HepG2 (cell line): ENCODE data around the gene MUCL3. TPM values are rescaled to one million over a fixed set of nuclear protein-coding genes. Genes with fewer than 3 reads are reported as not detected.

ENCODE experiments used
- AGO1 ChIP-seq: fragments of 200-400 bp; formaldehyde crosslinking; IDR thresholded peaks from 2 replicates; pipeline ENCODE4 v1.6.1; 2017; ENCODE audit warnings: mild to moderate bottlenecking, low read depth, low read length, moderate library complexity; ENCODE audit not compliant: poor library complexity, severe bottlenecking
- ATAD3A ChIP-seq: sonication (generic); formaldehyde crosslinking; IDR thresholded peaks from 2 replicates; pipeline ENCODE4 v1.4.0; 2020; ENCODE audit warnings: missing genetic modification reagents
- HMGA1 ChIP-seq: sonication (generic); formaldehyde crosslinking; conservative IDR thresholded peaks from 2 replicates; pipeline ENCODE4 v1.4.0; 2020; ENCODE audit warnings: missing genetic modification reagents
- IKZF4 ChIP-seq: sonication (generic); formaldehyde crosslinking; IDR thresholded peaks from 2 replicates; pipeline ENCODE4 v1.5.1; 2020; ENCODE audit warnings: borderline replicate concordance, mild to moderate bottlenecking, low read depth, missing genetic modification reagents; ENCODE audit errors: not compliant biosample characterization
- NFRKB ChIP-seq: fragments of 450-650 bp; IDR thresholded peaks from 2 replicates; pipeline ENCODE4 v1.6.1; 2017
- PAWR ChIP-seq: sonication (generic); formaldehyde crosslinking; IDR thresholded peaks from 2 replicates; pipeline ENCODE4 v1.4.0; 2020; ENCODE audit warnings: missing genetic modification reagents, mild to moderate bottlenecking, borderline replicate concordance
- RFXANK ChIP-seq: IDR thresholded peaks from 2 replicates; pipeline ENCODE4 v1.6.1; 2016
- SIN3B ChIP-seq: fragments of 150-350 bp; IDR thresholded peaks from 2 replicates; pipeline ENCODE4 v1.6.1; 2014; ENCODE audit warnings: low read length
- SYNCRIP ChIP-seq: fragments of 200-400 bp; formaldehyde crosslinking; IDR thresholded peaks from 2 replicates; pipeline ENCODE4 v1.6.1; 2018; ENCODE audit warnings: mild to moderate bottlenecking, low read depth, low read length; ENCODE audit not compliant: insufficient read depth
- TCF7 ChIP-seq: sonication (generic); IDR thresholded peaks from 2 replicates; pipeline ENCODE4 v1.6.1; 2016; ENCODE audit warnings: antibody characterized with exemption, low read depth
- ZBTB3 ChIP-seq: sonication (generic); formaldehyde crosslinking; IDR thresholded peaks from 2 replicates; pipeline ENCODE4 v1.4.0; 2020; ENCODE audit warnings: low read depth, mild to moderate bottlenecking, moderate library complexity, missing genetic modification reagents, borderline replicate concordance
- ZFP1 ChIP-seq: IDR thresholded peaks from 2 replicates; pipeline ENCODE4 v1.6.1; 2016
- ZNF292 ChIP-seq: sonication (generic); formaldehyde crosslinking; IDR thresholded peaks from 2 replicates; pipeline ENCODE4 v1.8.1; 2022; ENCODE audit warnings: mild to moderate bottlenecking, low read depth, missing genetic modification reagents, borderline replicate concordance
- ZNF451 ChIP-seq: sonication (generic); formaldehyde crosslinking; IDR thresholded peaks from 2 replicates; pipeline ENCODE4 v1.5.0; 2020; ENCODE audit warnings: mild to moderate bottlenecking, missing genetic modification reagents
- ZNF558 ChIP-seq: sonication (generic); formaldehyde crosslinking; IDR thresholded peaks from 2 replicates; pipeline ENCODE4 v1.9.0; 2022; ENCODE audit warnings: mild to moderate bottlenecking, missing genetic modification reagents, borderline replicate concordance
- ZNF670 ChIP-seq: sonication (generic); formaldehyde crosslinking; IDR thresholded peaks from 2 replicates; pipeline ENCODE4 v1.8.0; 2022; ENCODE audit warnings: mild to moderate bottlenecking, missing genetic modification reagents, borderline replicate concordance
- polyA plus RNA-seq, 8 experiments: library from polyadenylated mRNA; depleted of rRNA in 3 of 8; stranded (reverse) in 7 of 8; unstranded in 1 of 8; fragments of >200 nt; fragmentation: Illumina TruSeq in 4 of 8; extraction: Trizol in 4 of 8; gene quantifications; 2 replicates each; pipeline versions ENCODE4 v1.2.1 to v1.2.3, GENCODE V29; 2011 to 2016; ENCODE audit warnings: low read depth in 4 of 8, missing spikeins in 1 of 8, mixed read lengths in 1 of 8; ENCODE audit not compliant: insufficient read depth in 1 of 8
- total RNA-seq, 5 experiments: library from RNA; depleted of rRNA; stranded (reverse); fragments of >200 nt; fragmentation: Illumina TruSeq; extraction: Trizol; gene quantifications; 2 replicates each; pipeline ENCODE4 v1.2.3, GENCODE V29; 2016; ENCODE audit warnings: low read depth in 1 of 5
- TF ChIP-seq, protein P1 (sequence below): sonication (generic); formaldehyde crosslinking; IDR thresholded peaks from 2 replicates; pipeline ENCODE4 v1.4.0; 2020; ENCODE audit warnings: mild to moderate bottlenecking, missing genetic modification reagents
- TF ChIP-seq, protein P2 (sequence below): IDR thresholded peaks from 2 replicates; pipeline ENCODE4 v1.6.1; 2016; ENCODE audit warnings: missing compliant biosample characterization, missing genetic modification reagents, borderline replicate concordance
- TF ChIP-seq, protein P3 (sequence below): sonication (generic); formaldehyde crosslinking; IDR thresholded peaks from 2 replicates; pipeline ENCODE4 v1.4.0; 2020; ENCODE audit warnings: mild to moderate bottlenecking, missing genetic modification reagents
- TF ChIP-seq, protein P4 (sequence below): fragments of 450-650 bp; IDR thresholded peaks from 2 replicates; pipeline ENCODE4 v1.6.1; 2016
- TF ChIP-seq, protein P5 (sequence below): sonication (generic); formaldehyde crosslinking; IDR thresholded peaks from 2 replicates; pipeline ENCODE4 v1.5.0; 2020; ENCODE audit warnings: mild to moderate bottlenecking, low read depth, missing genetic modification reagents, borderline replicate concordance

The MUCL3 gene
- total and polyA plus RNA-seq, 2 of the 13 experiments (the other 11 are each of a cell fraction or from before 2014, with no cell fraction given) = not detected

DNA sequence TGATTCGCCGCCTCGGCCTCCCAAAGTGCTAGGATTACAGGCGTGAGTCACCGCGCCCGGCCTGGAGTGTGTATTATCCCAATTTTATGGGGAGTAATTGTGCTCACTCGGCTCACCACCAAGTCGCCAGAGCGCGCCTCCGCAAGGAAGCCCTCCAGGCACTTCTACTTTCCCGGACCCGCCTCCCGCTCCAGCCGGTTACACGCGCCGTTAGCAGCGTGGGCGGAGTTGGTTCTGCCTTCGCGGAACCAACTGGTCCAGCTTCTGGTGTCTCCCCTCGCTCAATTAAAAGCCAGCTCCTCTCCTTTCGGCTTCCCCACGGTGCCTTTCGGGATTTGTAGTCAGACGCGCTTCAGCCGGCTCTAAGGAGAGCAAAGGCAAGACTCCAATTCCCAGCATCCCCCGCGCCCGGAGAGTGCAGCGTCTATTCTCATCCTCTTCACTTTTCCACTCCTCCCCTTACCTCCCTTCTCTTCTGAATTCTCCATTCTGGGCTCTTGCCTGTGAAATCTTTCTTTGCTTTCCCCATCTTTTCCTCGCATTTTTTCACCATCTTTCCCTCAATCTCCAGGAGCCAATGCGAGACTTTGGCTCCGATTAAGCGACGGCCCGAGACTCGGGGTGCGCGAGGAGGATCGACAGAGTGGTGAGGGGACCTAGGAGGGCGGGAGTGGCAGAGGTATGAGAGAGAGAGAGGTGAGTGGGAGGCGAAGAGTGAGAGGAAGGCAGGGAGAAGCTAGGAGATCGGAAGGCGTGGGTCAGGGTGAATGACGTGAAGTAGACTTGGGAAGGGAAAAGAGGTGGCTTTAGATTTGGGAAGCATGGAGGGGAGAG, 32.8 kb upstream of the MUCL3 start, which contains the start of gene GTF2H4 (continued):
- peak; percentile 68; the same call in 1 of the 2 replicates for TF ChIP-seq ZBTB3 (CRISPR knock-in tag)
- TF ChIP-seq, protein P1, sequence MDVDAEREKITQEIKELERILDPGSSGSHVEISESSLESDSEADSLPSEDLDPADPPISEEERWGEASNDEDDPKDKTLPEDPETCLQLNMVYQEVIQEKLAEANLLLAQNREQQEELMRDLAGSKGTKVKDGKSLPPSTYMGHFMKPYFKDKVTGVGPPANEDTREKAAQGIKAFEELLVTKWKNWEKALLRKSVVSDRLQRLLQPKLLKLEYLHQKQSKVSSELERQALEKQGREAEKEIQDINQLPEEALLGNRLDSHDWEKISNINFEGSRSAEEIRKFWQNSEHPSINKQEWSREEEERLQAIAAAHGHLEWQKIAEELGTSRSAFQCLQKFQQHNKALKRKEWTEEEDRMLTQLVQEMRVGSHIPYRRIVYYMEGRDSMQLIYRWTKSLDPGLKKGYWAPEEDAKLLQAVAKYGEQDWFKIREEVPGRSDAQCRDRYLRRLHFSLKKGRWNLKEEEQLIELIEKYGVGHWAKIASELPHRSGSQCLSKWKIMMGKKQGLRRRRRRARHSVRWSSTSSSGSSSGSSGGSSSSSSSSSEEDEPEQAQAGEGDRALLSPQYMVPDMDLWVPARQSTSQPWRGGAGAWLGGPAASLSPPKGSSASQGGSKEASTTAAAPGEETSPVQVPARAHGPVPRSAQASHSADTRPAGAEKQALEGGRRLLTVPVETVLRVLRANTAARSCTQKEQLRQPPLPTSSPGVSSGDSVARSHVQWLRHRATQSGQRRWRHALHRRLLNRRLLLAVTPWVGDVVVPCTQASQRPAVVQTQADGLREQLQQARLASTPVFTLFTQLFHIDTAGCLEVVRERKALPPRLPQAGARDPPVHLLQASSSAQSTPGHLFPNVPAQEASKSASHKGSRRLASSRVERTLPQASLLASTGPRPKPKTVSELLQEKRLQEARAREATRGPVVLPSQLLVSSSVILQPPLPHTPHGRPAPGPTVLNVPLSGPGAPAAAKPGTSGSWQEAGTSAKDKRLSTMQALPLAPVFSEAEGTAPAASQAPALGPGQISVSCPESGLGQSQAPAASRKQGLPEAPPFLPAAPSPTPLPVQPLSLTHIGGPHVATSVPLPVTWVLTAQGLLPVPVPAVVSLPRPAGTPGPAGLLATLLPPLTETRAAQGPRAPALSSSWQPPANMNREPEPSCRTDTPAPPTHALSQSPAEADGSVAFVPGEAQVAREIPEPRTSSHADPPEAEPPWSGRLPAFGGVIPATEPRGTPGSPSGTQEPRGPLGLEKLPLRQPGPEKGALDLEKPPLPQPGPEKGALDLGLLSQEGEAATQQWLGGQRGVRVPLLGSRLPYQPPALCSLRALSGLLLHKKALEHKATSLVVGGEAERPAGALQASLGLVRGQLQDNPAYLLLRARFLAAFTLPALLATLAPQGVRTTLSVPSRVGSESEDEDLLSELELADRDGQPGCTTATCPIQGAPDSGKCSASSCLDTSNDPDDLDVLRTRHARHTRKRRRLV = no peak
- TF ChIP-seq ZNF292 (CRISPR knock-in tag) = peak; percentile 63
- TF ChIP-seq ZNF451 (CRISPR knock-in tag) = peak; percentile 52
- TF ChIP-seq, protein P2, sequence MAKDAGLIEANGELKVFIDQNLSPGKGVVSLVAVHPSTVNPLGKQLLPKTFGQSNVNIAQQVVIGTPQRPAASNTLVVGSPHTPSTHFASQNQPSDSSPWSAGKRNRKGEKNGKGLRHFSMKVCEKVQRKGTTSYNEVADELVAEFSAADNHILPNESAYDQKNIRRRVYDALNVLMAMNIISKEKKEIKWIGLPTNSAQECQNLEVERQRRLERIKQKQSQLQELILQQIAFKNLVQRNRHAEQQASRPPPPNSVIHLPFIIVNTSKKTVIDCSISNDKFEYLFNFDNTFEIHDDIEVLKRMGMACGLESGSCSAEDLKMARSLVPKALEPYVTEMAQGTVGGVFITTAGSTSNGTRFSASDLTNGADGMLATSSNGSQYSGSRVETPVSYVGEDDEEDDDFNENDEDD (CRISPR knock-in tag) = peak; percentile 58; the same call in 1 of the 2 replicates
- TF ChIP-seq ZNF558 (CRISPR knock-in tag) = peak; percentile 76; the same call in 1 of the 2 replicates
- TF ChIP-seq, protein P3, sequence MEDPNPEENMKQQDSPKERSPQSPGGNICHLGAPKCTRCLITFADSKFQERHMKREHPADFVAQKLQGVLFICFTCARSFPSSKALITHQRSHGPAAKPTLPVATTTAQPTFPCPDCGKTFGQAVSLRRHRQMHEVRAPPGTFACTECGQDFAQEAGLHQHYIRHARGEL = no peak
- TF ChIP-seq ATAD3A = no peak
- TF ChIP-seq SIN3B = peak; percentile 83
- no peak for TF ChIP-seq IKZF4
- 0 out of 2 replicates have a peak, but pooled peaks have one; percentile 49 for TF ChIP-seq RFXANK
- TF ChIP-seq, protein P4, sequence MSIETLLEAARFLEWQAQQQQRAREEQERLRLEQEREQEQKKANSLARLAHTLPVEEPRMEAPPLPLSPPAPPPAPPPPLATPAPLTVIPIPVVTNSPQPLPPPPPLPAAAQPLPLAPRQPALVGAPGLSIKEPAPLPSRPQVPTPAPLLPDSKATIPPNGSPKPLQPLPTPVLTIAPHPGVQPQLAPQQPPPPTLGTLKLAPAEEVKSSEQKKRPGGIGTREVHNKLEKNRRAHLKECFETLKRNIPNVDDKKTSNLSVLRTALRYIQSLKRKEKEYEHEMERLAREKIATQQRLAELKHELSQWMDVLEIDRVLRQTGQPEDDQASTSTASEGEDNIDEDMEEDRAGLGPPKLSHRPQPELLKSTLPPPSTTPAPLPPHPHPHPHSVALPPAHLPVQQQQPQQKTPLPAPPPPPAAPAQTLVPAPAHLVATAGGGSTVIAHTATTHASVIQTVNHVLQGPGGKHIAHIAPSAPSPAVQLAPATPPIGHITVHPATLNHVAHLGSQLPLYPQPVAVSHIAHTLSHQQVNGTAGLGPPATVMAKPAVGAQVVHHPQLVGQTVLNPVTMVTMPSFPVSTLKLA = peak; percentile 39
- TF ChIP-seq AGO1 = peak; percentile 73
- no peak for TF ChIP-seq NFRKB
- no peak; the same call in 1 of the 2 replicates for TF ChIP-seq PAWR (CRISPR knock-in tag)
- no peak for TF ChIP-seq SYNCRIP
- peak; percentile 38; the same call in 1 of the 2 replicates for TF ChIP-seq TCF7
- TF ChIP-seq ZNF670 = peak; percentile 66; the same call in 1 of the 2 replicates
- peak; percentile 69 for TF ChIP-seq ZFP1 (CRISPR knock-in tag)
- TF ChIP-seq, protein P5, sequence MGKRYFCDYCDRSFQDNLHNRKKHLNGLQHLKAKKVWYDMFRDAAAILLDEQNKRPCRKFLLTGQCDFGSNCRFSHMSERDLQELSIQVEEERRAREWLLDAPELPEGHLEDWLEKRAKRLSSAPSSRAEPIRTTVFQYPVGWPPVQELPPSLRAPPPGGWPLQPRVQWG = no peak
- no peak for TF ChIP-seq HMGA1 (CRISPR knock-in tag)
